ENCODE data around the gene DEAF1.

- TF ChIP-seq CTCF (IDR thresholded peaks at IDR 0.05 in 4 of 5, conservative IDR thresholded peaks at IDR 0.05 in 1 of 5) (no peak), POLR2A (IDR thresholded peaks at IDR 0.05) (no peak)
These were observed 47.1 kb upstream of the DEAF1 start for GRCh38 chr11:742156-742546.

Measured in gastrocnemius medialis (tissue), 4 donors.